Measurements from ENCODE around the gene LECT2. TPM values are rescaled to one million over a fixed set of nuclear protein-coding genes. Genes with fewer than 3 reads are reported as not detected.

The LECT2 gene
- total RNA-seq, 1 donor from 2014 or later, result not detected

DNA sequence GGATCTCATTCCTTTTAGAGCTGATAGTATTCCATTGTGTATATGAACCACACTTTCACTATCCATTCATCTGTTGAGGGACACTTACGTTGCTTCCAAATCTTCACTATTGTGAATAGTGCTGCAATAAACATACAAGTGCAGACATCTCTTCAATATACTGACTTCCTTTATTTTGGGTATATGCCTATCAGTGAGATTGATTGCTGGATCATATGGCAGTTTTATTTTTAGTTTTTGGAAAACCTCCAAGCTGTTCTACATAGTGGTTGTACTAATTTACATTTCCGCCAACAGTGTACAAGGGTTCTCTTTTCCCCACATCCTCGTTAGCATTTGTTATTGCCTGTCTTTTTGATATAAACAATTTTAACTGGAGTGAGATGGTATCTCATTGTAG lies 33.8 kb upstream of the LECT2 start:
- Mint-ChIP-seq H3K9me3 (peaks cover 4% of the 10 kb centered on the region), H3K4me3 (no peak overlapping the region), H3K36me3 (peaks cover 13% of the 10 kb centered on the region), H3K27ac (no peak overlapping the region), H3K27me3 (peaks cover 47% of the 10 kb centered on the region), H3K4me1 (ENCODE audit: unreplicated experiment) (peaks cover 18% of the 10 kb centered on the region)
- no peak for DNase-seq (ENCODE audit: extremely low spot score, unreplicated experiment)
- TF ChIP-seq, protein P1, sequence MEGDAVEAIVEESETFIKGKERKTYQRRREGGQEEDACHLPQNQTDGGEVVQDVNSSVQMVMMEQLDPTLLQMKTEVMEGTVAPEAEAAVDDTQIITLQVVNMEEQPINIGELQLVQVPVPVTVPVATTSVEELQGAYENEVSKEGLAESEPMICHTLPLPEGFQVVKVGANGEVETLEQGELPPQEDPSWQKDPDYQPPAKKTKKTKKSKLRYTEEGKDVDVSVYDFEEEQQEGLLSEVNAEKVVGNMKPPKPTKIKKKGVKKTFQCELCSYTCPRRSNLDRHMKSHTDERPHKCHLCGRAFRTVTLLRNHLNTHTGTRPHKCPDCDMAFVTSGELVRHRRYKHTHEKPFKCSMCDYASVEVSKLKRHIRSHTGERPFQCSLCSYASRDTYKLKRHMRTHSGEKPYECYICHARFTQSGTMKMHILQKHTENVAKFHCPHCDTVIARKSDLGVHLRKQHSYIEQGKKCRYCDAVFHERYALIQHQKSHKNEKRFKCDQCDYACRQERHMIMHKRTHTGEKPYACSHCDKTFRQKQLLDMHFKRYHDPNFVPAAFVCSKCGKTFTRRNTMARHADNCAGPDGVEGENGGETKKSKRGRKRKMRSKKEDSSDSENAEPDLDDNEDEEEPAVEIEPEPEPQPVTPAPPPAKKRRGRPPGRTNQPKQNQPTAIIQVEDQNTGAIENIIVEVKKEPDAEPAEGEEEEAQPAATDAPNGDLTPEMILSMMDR (conservative IDR thresholded peaks at IDR 0.05), result no peak

DNA sequence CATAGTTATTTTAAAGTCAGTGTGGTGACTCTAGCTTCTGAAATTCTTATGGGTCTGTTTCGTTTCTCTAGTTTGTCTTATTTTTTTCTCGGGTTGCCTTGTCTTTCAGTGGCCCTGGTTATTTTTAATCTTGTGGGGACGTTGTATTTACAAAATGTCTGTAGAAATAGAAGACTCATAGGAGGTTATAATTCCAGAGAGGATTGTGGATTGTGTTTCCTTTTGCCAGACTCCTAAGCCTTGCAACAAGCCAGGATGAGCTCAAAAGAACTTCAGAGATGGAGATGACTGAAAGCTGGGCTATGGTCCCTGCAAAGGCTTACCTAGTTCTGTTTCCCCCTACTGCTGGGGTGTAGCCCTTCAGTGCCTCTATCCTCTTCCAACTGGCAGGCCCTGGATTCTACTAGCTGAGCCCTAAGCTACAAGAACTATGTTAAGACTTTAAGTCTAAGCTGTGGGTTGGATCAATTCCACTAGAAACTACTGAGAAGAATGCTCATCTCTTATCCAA lies 32.2 kb upstream of the LECT2 start:
- peaks cover 9% of the 10 kb centered on the region for H3K4me1 Mint-ChIP-seq (ENCODE audit: unreplicated experiment)

DNA sequence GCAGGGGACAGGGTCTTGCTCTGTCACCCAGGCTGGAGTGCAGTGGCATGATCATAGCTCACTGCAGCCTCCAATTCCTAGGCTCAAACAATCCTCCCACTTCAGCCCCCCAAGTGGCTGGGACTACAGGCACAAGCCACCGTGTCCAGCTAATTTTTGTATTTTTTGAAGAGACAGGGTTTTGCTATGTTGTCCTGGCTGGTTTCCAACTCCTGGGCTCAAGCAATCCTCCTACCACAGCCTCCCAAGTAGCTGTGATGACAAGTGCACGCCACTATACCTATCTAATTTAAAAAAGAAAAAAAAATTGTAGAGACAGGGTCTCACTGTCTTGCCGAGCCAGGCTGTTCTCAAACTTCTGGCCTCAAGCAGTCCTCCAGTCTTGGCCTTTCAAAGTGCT lies 31.6 kb upstream of the LECT2 start:
- no peak for DNase-seq (ENCODE audit: extremely low spot score, unreplicated experiment)
- TF ChIP-seq, protein P1 (conservative IDR thresholded peaks at IDR 0.05), result no peak
- Mint-ChIP-seq H3K27me3 (peaks cover 40% of the 10 kb centered on the region), H3K27ac (no peak overlapping the region), H3K4me1 (ENCODE audit: unreplicated experiment) (peaks cover 4% of the 10 kb centered on the region), H3K4me3 (no peak overlapping the region), H3K36me3 (peaks cover 13% of the 10 kb centered on the region), H3K9me3 (peaks cover 4% of the 10 kb centered on the region)

More for the DNA sequence above, 32.2 kb upstream of the LECT2 start:
- Mint-ChIP-seq H3K27me3 (peaks cover 42% of the 10 kb centered on the region), H3K27ac (no peak overlapping the region), H3K9me3 (peaks cover 4% of the 10 kb centered on the region), H3K4me3 (no peak overlapping the region), H3K36me3 (peaks cover 13% of the 10 kb centered on the region)
- TF ChIP-seq, protein P1 (conservative IDR thresholded peaks at IDR 0.05), result no peak
- DNase-seq (ENCODE audit: extremely low spot score, unreplicated experiment), result no peak

DNA sequence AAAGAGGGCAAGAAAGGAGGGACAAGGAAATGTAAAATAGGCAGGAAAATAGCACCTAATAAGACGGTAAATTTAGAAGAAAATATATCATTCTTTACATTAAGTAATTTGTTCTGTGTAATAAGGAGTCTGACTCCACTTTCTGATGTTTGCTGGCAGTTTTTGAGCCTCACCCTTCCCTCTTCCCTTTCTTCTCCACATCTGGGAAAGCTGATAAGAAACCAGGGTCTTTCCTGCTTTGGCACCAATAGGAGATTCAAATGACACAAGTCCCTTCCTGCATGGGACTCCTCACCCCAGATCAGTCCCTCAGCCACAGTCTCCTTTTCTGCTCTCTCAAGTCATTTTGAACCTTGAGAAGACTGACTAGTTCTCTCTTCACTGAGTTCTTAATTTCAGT lies 31.2 kb upstream of the LECT2 start:
- Mint-ChIP-seq H3K27me3 (peaks cover 40% of the 10 kb centered on the region), H3K9me3 (peaks cover 4% of the 10 kb centered on the region), H3K4me3 (no peak overlapping the region), H3K36me3 (peaks cover 13% of the 10 kb centered on the region), H3K4me1 (ENCODE audit: unreplicated experiment) (peaks cover 3% of the 10 kb centered on the region), H3K27ac (no peak overlapping the region)
- TF ChIP-seq, protein P1 (conservative IDR thresholded peaks at IDR 0.05), result no peak
- no peak for DNase-seq (ENCODE audit: extremely low spot score, unreplicated experiment)

DNA sequence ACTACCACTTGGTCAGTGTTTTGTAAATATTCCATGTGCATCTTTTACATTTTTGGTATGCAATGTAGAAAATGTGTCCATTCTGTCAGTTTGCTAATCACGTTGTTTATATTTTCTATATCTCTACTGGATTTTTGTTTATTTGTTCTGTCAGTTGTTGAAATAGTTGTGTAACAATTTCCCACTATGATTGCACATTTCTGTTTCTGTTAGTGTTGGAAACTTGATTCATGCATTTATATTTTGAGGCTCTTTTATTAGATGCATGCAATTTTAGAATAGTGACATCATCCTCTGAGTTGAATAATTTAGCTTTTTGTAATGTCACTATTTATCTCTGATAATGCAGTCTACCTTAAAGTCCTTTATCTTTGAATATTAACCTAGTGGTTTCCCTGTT lies 25.8 kb upstream of the LECT2 start:
- no peaks in the 10 kb centered on the region for H3K36me3 Mint-ChIP-seq
- H3K9me3 Mint-ChIP-seq, result no peaks in the 10 kb centered on the region
- TF ChIP-seq, protein P1 (conservative IDR thresholded peaks at IDR 0.05), result no peak
- DNase-seq (ENCODE audit: extremely low spot score, unreplicated experiment), result no peak
- H3K4me3 Mint-ChIP-seq, result no peak overlapping the region
- peaks cover 5% of the 10 kb centered on the region for H3K4me1 Mint-ChIP-seq (ENCODE audit: unreplicated experiment)
- peaks cover 39% of the 10 kb centered on the region for H3K27me3 Mint-ChIP-seq
- no peak overlapping the region for H3K27ac Mint-ChIP-seq

DNA sequence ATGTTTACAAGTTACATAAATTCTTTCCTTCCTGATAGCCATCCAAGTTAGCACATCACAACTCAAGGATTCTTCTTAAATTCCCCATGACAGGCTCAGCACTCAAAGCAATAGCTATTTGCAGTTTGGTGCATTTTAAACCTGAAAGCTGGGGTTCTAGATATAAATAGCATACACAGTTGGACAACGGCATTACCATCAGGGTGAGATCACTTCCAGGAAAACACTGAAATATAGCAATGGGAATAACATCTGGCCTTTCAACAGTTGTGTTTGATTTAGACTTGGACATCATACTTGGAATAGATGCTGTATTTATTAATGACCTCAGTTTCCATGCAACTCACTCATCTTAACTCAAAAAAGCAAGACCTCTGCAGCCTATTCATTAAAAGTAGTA lies 24.7 kb upstream of the LECT2 start:
- H3K4me1 Mint-ChIP-seq (ENCODE audit: unreplicated experiment), result peaks cover 6% of the 10 kb centered on the region
- no peak overlapping the region for H3K4me3 Mint-ChIP-seq
- TF ChIP-seq, protein P1 (conservative IDR thresholded peaks at IDR 0.05), result no peak
- no peaks in the 10 kb centered on the region for H3K9me3 Mint-ChIP-seq
- H3K36me3 Mint-ChIP-seq, result no peaks in the 10 kb centered on the region
- peaks cover 41% of the 10 kb centered on the region for H3K27me3 Mint-ChIP-seq
- no peak for DNase-seq (ENCODE audit: extremely low spot score, unreplicated experiment)
- H3K27ac Mint-ChIP-seq, result no peak overlapping the region

Data from type B pancreatic cell (in vitro differentiated cells).